ENCODE data around the gene SF3A2. TPM values are rescaled to one million over a fixed set of nuclear protein-coding genes. Genes with fewer than 3 reads are reported as not detected.
A peak's percentile ranks its signal among the peaks of the same experiment; 100 is the strongest.

The SF3A2 gene
- total and polyA plus RNA-seq, 10 of the 15 experiments (the other 5 are each of a cell fraction or from before 2014, with no cell fraction given), result 0.33 to 143 (median 30.6) TPM

- TF ChIP-seq, protein P1, sequence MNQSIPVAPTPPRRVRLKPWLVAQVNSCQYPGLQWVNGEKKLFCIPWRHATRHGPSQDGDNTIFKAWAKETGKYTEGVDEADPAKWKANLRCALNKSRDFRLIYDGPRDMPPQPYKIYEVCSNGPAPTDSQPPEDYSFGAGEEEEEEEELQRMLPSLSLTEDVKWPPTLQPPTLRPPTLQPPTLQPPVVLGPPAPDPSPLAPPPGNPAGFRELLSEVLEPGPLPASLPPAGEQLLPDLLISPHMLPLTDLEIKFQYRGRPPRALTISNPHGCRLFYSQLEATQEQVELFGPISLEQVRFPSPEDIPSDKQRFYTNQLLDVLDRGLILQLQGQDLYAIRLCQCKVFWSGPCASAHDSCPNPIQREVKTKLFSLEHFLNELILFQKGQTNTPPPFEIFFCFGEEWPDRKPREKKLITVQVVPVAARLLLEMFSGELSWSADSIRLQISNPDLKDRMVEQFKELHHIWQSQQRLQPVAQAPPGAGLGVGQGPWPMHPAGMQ (IDR thresholded peaks at IDR 0.05; ENCODE audit: borderline replicate concordance), result no peak
- TF ChIP-seq, protein P2, sequence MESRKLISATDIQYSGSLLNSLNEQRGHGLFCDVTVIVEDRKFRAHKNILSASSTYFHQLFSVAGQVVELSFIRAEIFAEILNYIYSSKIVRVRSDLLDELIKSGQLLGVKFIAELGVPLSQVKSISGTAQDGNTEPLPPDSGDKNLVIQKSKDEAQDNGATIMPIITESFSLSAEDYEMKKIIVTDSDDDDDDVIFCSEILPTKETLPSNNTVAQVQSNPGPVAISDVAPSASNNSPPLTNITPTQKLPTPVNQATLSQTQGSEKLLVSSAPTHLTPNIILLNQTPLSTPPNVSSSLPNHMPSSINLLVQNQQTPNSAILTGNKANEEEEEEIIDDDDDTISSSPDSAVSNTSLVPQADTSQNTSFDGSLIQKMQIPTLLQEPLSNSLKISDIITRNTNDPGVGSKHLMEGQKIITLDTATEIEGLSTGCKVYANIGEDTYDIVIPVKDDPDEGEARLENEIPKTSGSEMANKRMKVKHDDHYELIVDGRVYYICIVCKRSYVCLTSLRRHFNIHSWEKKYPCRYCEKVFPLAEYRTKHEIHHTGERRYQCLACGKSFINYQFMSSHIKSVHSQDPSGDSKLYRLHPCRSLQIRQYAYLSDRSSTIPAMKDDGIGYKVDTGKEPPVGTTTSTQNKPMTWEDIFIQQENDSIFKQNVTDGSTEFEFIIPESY (IDR thresholded peaks at IDR 0.05), result no peak
- TF ChIP-seq E2F8 (IDR thresholded peaks at IDR 0.05; ENCODE audit: low read depth, partially characterized antibody), result no peak
- no peak for TF ChIP-seq TCF3 (IDR thresholded peaks at IDR 0.05; ENCODE audit: borderline replicate concordance, insufficient read depth, low read depth, low read length)
- TF ChIP-seq EZH2 (IDR thresholded peaks at IDR 0.05; ENCODE audit: borderline replicate concordance, control insufficient read depth, low read depth, low read length), result no peak
- peak; percentile 34; the same call in 1 of the 2 replicates for TF ChIP-seq BACH1 (IDR thresholded peaks at IDR 0.05; ENCODE audit: borderline replicate concordance)
- no peak for TF ChIP-seq MYC (IDR thresholded peaks at IDR 0.05; ENCODE audit: insufficient read depth, insufficient read length, insufficient replicate concordance, low read length, severe bottlenecking)
- no peak for TF ChIP-seq JUNB (IDR thresholded peaks at IDR 0.05)
- TF ChIP-seq ASH2L (IDR thresholded peaks at IDR 0.05; ENCODE audit: borderline replicate concordance, low read depth), result no peak
- no peak for TF ChIP-seq WRNIP1 (IDR thresholded peaks at IDR 0.05; ENCODE audit: borderline replicate concordance, low read depth, low read length)
- TF ChIP-seq RB1 (IDR thresholded peaks at IDR 0.05; ENCODE audit: borderline replicate concordance), result no peak
- TF ChIP-seq TAF1 (IDR thresholded peaks at IDR 0.05; ENCODE audit: borderline replicate concordance, low read depth, low read length), result no peak
- no peak for TF ChIP-seq CHD4 (IDR thresholded peaks at IDR 0.05)
- TF ChIP-seq SMC3 (IDR thresholded peaks at IDR 0.05; ENCODE audit: borderline replicate concordance, low read length), result no peak
- TF ChIP-seq FOXM1 (IDR thresholded peaks at IDR 0.05; ENCODE audit: low read depth, low read length), result no peak
- TF ChIP-seq CBX3 (IDR thresholded peaks at IDR 0.05; ENCODE audit: borderline replicate concordance, low read depth), result no peak
- TF ChIP-seq TCF12 (IDR thresholded peaks at IDR 0.05; ENCODE audit: low read depth, low read length), result peak; percentile 2; the same call in 1 of the 2 replicates
- TF ChIP-seq, protein P3, sequence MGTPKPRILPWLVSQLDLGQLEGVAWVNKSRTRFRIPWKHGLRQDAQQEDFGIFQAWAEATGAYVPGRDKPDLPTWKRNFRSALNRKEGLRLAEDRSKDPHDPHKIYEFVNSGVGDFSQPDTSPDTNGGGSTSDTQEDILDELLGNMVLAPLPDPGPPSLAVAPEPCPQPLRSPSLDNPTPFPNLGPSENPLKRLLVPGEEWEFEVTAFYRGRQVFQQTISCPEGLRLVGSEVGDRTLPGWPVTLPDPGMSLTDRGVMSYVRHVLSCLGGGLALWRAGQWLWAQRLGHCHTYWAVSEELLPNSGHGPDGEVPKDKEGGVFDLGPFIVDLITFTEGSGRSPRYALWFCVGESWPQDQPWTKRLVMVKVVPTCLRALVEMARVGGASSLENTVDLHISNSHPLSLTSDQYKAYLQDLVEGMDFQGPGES (IDR thresholded peaks at IDR 0.05), result no peak
- TF ChIP-seq BHLHE40 (IDR thresholded peaks at IDR 0.05; ENCODE audit: borderline replicate concordance in 1 of 2, low read depth in 2 of 2, low read length in 1 of 2), result peak in 1 of 2 experiments; percentile 0; a peak in 1 of 4 replicates
- no peak for TF ChIP-seq BRCA1 (IDR thresholded peaks at IDR 0.05; ENCODE audit: low read depth, low read length)
- TF ChIP-seq DPF2 (IDR thresholded peaks at IDR 0.05), result no peak
- TF ChIP-seq CEBPB (IDR thresholded peaks at IDR 0.05; ENCODE audit: borderline replicate concordance in 1 of 2, low read depth in 2 of 2, low read length in 2 of 2), result no peak
- no peak for TF ChIP-seq NR2F1 (conservative IDR thresholded peaks at IDR 0.05)
- no peak for TF ChIP-seq NRF1 (conservative IDR thresholded peaks at IDR 0.05; ENCODE audit: low read depth, low read length)
These were observed 54.0 kb downstream of the SF3A2 start (continued) for GRCh38 chr19:2290441-2291184.
